Parathyroid adenoma (tissue), 2 donors: ENCODE results near the gene ZNF565.

Source experiments
- H2AFZ ChIP-seq: fragments of 300-600 bp; sonication (generic); one replicate; pipeline ENCODE4 v1.7.0; 2017; ENCODE audit warnings: antibody characterized with exemption, mild to moderate bottlenecking
- H3K27ac ChIP-seq: fragments of 300-600 bp; sonication (generic); one replicate; pipeline ENCODE4 v1.7.0; 2017
- H3K27me3 ChIP-seq: fragments of 300-600 bp; sonication (generic); one replicate; pipeline ENCODE4 v1.7.0; 2017; ENCODE audit warnings: low read length; ENCODE audit not compliant: control insufficient read depth, insufficient read depth
- H3K36me3 ChIP-seq: fragments of 300-600 bp; sonication (generic); one replicate; pipeline ENCODE4 v1.7.0; 2017; ENCODE audit warnings: low read length; ENCODE audit not compliant: control insufficient read depth, insufficient read depth
- H3K4me1 ChIP-seq: fragments of 300-600 bp; sonication (generic); one replicate; pipeline ENCODE4 v1.7.0; 2017; ENCODE audit warnings: control low read depth
- H3K4me2 ChIP-seq: fragments of 300-600 bp; sonication (generic); one replicate; pipeline ENCODE4 v1.7.0; 2017; ENCODE audit warnings: low read length
- H3K4me3 ChIP-seq: fragments of 300-600 bp; sonication (generic); one replicate; pipeline ENCODE4 v1.7.0; 2017; ENCODE audit warnings: low read depth, low read length
- H3K79me2 ChIP-seq: fragments of 300-600 bp; sonication (generic); one replicate; pipeline ENCODE4 v1.7.0; 2017; ENCODE audit warnings: control low read depth
- H3K9ac ChIP-seq: fragments of 300-600 bp; sonication (generic); one replicate; pipeline ENCODE4 v1.7.0; 2017; ENCODE audit warnings: mild to moderate bottlenecking
- H3K9me3 ChIP-seq: fragments of 300-600 bp; sonication (generic); one replicate; pipeline ENCODE4 v1.7.0; 2017; ENCODE audit warnings: low read length; ENCODE audit not compliant: control insufficient read depth
- TF ChIP-seq, protein P1 (sequence below): fragments of 300-600 bp; sonication (generic); IDR thresholded peaks from one replicate; pipeline ENCODE4 v1.7.0; 2017; ENCODE audit warnings: antibody characterized with exemption, mild to moderate bottlenecking
- donor health status: primary hyperparathyroidism.

ZNF565 gene

DNA sequence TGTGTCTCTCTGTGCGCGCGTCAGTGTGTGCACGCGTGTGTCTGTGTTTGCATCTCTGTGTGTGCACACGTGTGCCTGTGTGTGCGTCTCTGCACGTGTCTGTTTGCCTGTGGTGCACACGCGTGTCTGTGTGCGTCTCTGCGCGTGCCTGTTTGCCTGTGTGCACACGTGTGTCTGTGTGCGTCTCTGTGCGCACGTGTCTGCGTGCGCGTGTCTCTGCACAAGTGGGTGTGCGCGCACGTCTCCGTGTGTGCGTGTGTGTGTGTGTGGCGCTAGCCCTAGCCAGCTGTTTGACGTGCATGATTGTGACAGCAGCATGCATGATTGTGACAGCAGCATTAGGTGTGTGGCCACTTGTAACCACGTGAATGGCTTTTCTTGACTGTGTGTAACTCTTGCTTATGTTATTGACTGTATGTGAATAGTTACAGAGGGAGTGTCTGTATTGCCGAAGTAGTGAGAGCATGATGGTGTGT lies 31.6 kb upstream of the ZNF565 start:
- TF ChIP-seq, protein P1, sequence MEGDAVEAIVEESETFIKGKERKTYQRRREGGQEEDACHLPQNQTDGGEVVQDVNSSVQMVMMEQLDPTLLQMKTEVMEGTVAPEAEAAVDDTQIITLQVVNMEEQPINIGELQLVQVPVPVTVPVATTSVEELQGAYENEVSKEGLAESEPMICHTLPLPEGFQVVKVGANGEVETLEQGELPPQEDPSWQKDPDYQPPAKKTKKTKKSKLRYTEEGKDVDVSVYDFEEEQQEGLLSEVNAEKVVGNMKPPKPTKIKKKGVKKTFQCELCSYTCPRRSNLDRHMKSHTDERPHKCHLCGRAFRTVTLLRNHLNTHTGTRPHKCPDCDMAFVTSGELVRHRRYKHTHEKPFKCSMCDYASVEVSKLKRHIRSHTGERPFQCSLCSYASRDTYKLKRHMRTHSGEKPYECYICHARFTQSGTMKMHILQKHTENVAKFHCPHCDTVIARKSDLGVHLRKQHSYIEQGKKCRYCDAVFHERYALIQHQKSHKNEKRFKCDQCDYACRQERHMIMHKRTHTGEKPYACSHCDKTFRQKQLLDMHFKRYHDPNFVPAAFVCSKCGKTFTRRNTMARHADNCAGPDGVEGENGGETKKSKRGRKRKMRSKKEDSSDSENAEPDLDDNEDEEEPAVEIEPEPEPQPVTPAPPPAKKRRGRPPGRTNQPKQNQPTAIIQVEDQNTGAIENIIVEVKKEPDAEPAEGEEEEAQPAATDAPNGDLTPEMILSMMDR = no peak
- H3K9ac ChIP-seq = no peak overlapping the region
- H2AFZ ChIP-seq = no peak overlapping the region
- no peaks in the 10 kb centered on the region for H3K9me3 ChIP-seq
- H3K4me3 ChIP-seq = no peak overlapping the region
- H3K27me3 ChIP-seq = no peaks in the 10 kb centered on the region
- H3K36me3 ChIP-seq = no peaks in the 10 kb centered on the region
- no peak overlapping the region for H3K27ac ChIP-seq
- H3K4me2 ChIP-seq = no peak overlapping the region
- no peaks in the 10 kb centered on the region for H3K4me1 ChIP-seq
- no peaks in the 10 kb centered on the region for H3K79me2 ChIP-seq

DNA sequence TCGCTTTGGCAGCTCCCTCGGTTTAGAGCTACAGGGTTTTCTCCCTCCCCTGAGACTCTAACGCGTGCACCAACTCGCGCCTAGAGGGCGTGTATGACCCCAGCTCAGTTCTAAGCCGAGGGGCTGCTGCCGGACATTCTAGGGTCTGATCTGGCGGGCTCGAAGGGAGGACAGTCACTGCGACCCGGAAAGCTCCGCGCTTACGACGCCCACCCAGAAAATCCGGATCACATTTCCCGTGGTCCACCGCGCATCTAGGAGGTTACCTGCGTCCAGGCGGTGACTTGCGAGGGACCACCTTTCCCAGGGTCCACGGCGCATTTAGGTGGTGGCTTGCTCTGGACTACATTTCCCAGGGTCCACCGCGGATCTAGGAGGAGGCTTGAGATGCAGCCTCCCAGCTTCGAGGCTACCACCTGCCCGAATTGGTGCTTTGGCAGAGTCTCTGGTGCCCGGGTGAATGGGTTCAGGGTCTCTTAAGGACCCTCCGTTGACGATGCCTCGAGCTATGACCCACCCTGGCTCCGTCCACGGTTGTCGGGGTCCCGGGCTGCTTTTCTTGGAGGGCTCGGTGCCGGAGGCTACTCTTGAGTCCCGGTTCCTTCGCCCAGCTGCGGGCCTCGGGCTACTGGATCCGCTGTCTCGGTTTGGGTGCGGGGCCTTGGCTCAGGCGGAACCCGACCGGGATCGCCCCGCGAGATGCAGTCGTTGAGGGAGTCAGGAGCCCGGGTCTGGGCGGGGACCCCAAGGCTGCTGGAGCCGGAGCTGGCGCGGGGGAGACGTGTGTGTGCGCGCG lies 30.9 kb upstream of the ZNF565 start:
- no peak overlapping the region for H3K27ac ChIP-seq
- H3K27me3 ChIP-seq = no peaks in the 10 kb centered on the region
- no peaks in the 10 kb centered on the region for H3K4me1 ChIP-seq
- no peak overlapping the region for H2AFZ ChIP-seq
- peak overlapping the region; percentile 33 for H3K4me3 ChIP-seq
- H3K4me2 ChIP-seq = peak overlapping the region; percentile 69
- H3K36me3 ChIP-seq = no peaks in the 10 kb centered on the region
- no peaks in the 10 kb centered on the region for H3K79me2 ChIP-seq
- H3K9me3 ChIP-seq = no peaks in the 10 kb centered on the region
- TF ChIP-seq, protein P1 = no peak
- no peak overlapping the region for H3K9ac ChIP-seq

DNA sequence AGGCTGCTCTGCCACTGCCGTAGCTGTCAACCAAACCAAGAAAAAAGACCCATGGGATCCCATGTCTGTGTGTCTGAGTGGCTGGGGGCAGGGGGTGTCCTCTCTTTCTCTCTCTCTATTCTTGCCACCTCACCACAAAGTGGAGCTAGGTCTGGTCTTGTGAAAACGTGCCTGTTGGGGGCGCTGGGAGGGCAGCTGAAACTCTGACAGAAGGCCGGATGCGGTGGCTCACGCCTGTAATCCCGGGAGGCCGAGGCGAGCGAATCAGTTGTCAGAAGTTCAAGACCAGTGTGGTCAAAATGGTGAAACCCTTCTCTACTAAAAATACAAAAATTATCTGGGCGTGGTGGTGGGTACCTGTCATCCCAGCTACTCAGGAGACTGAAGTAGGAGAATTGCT lies 29.6 kb upstream of the ZNF565 start:
- no peak overlapping the region for H3K27ac ChIP-seq
- no peak overlapping the region for H3K4me3 ChIP-seq
- no peaks in the 10 kb centered on the region for H3K36me3 ChIP-seq
- no peaks in the 10 kb centered on the region for H3K27me3 ChIP-seq
- H3K9me3 ChIP-seq = no peaks in the 10 kb centered on the region
- H3K9ac ChIP-seq = no peak overlapping the region
- no peaks in the 10 kb centered on the region for H3K4me1 ChIP-seq
- no peak overlapping the region for H3K4me2 ChIP-seq
- no peaks in the 10 kb centered on the region for H3K79me2 ChIP-seq
- no peak overlapping the region for H2AFZ ChIP-seq
- TF ChIP-seq, protein P1 = no peak

DNA sequence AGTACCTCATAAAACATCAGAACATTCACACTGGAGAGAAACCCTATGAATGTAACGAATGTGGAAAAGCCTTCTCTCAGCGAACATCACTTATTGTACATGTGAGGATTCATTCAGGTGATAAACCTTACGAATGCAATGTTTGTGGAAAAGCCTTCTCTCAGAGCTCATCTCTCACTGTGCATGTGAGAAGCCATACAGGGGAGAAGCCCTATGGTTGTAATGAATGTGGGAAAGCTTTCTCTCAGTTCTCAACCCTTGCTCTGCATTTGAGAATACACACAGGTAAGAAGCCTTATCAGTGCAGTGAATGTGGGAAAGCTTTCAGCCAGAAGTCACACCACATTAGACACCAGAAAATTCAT lies 22.5 kb upstream of the ZNF565 start:
- TF ChIP-seq, protein P1 = no peak
- H2AFZ ChIP-seq = no peak overlapping the region
- no peaks in the 10 kb centered on the region for H3K79me2 ChIP-seq
- no peak overlapping the region for H3K4me3 ChIP-seq
- no peaks in the 10 kb centered on the region for H3K27me3 ChIP-seq
- H3K4me2 ChIP-seq = no peak overlapping the region
- H3K4me1 ChIP-seq = no peaks in the 10 kb centered on the region
- no peak overlapping the region for H3K9ac ChIP-seq
- H3K9me3 ChIP-seq = no peaks in the 10 kb centered on the region
- H3K36me3 ChIP-seq = no peaks in the 10 kb centered on the region
- H3K27ac ChIP-seq = no peak overlapping the region
